ENCODE measurements around the gene NINJ1.

NINJ1 gene

GRCh38 chr9:93127395-93127911 is 6.6 kb downstream of the NINJ1 start:
- peak; percentile 46 for DNase-seq (ENCODE audit: low read depth)
- no peak overlapping the region for H3K4me3 ChIP-seq (ENCODE audit: low read length)
- TF ChIP-seq, protein P1, sequence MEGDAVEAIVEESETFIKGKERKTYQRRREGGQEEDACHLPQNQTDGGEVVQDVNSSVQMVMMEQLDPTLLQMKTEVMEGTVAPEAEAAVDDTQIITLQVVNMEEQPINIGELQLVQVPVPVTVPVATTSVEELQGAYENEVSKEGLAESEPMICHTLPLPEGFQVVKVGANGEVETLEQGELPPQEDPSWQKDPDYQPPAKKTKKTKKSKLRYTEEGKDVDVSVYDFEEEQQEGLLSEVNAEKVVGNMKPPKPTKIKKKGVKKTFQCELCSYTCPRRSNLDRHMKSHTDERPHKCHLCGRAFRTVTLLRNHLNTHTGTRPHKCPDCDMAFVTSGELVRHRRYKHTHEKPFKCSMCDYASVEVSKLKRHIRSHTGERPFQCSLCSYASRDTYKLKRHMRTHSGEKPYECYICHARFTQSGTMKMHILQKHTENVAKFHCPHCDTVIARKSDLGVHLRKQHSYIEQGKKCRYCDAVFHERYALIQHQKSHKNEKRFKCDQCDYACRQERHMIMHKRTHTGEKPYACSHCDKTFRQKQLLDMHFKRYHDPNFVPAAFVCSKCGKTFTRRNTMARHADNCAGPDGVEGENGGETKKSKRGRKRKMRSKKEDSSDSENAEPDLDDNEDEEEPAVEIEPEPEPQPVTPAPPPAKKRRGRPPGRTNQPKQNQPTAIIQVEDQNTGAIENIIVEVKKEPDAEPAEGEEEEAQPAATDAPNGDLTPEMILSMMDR (conservative IDR thresholded peaks at IDR 0.05; ENCODE audit: low read depth, low read length): no peak

DNA sequence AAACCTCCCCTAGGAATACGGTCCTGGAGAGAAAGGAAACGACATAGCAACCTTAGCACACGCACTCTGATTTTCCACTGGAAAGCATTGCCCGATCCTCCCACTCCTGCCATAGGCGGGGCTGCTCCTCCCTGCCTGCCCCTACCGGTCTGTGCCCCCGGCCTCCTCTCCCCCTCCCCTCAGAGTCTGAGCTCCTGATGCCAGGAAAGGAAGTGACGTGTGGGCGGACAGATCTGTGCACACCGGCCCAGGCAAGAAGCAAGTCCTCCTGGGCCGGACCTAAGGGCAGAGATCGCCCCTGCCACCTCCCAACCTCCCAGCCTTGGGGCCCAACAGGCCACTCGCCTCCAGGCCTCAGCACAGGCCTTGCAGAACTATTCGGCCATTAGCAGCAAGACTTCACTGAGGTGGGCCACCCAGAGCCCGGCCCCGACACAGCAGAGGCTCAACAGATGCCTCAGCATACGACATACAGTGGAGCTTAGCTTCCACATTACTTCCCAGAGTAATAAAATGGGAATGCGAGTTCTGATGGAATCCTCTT is 7.2 kb downstream of the NINJ1 start:
- TF ChIP-seq, protein P1 (conservative IDR thresholded peaks at IDR 0.05; ENCODE audit: low read depth, low read length): no peak
- DNase-seq (ENCODE audit: low read depth): peak; percentile 51
- H3K4me3 ChIP-seq (ENCODE audit: low read length): no peak overlapping the region

- DNase-seq (ENCODE audit: low read depth): no peak
- H3K4me3 ChIP-seq (ENCODE audit: low read length): no peak overlapping the region
- TF ChIP-seq, protein P1 (conservative IDR thresholded peaks at IDR 0.05; ENCODE audit: low read depth, low read length): no peak
Observed at GRCh38 chr9:93126151-93126781, 7.8 kb downstream of the NINJ1 start.

DNA sequence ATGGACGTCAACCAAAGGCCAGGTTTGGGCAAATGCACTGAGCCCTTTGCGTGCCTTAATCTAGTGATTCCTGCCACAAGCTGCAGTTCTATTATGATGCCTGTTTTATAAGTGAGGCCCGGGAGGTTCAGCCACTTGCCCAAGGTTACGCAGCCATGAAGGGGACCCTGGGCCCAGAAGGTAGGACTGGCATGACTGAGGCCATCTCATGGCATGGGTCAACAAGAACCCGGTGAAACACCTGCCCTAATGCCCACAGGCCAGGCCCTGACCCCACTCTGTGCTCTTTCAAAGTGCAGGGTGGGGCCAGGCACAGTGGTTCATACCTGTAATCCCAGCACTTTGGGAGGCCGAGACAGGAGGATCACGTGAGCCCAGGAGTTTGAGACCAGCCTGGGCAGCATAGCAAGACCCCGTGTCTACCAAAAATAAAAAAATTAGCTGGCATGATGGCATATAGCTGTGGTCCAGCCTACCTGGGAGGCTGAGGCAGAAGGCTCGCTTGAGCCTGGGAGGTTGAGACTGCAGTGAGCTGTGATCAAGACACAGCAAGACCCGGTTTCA is 8.6 kb downstream of the NINJ1 start:
- TF ChIP-seq, protein P1 (conservative IDR thresholded peaks at IDR 0.05; ENCODE audit: low read depth, low read length): no peak
- no peak for DNase-seq (ENCODE audit: low read depth)
- no peak overlapping the region for H3K4me3 ChIP-seq (ENCODE audit: low read length)

- TF ChIP-seq, protein P1 (conservative IDR thresholded peaks at IDR 0.05; ENCODE audit: low read depth, low read length): no peak
- DNase-seq (ENCODE audit: low read depth): no peak
- no peak overlapping the region for H3K4me3 ChIP-seq (ENCODE audit: low read length)
Observed at GRCh38 chr9:93124793-93125192, 9.3 kb downstream of the NINJ1 start.

- DNase-seq (ENCODE audit: low read depth): no peak
- TF ChIP-seq, protein P1 (conservative IDR thresholded peaks at IDR 0.05; ENCODE audit: low read depth, low read length): no peak
Observed at GRCh38 chr9:93123561-93124283, 10.3 kb downstream of the NINJ1 start.

More at GRCh38 chr9:93123561-93124283, 10.3 kb downstream of the NINJ1 start:
- no peak overlapping the region for H3K4me3 ChIP-seq (ENCODE audit: low read length)

Data from retinal pigment epithelial cell (primary cell).